Peyer's patch (tissue), 4 donors: ENCODE measurements around the gene SYNC.

Experiments
- POLR2A ChIP-seq, 2 donors: fragments of 450-650 bp; IDR thresholded peaks; one replicate each; pipeline ENCODE4 v1.5.1; 2017; ENCODE audit warnings: antibody characterized with exemption in 2 of 2, mild to moderate bottlenecking in 2 of 2, moderate library complexity in 2 of 2
- TF ChIP-seq, protein P1 (sequence below), 6 experiments: fragments of 450-650 bp in 4 of 6; fragments of 200-600 bp in 2 of 6; sonication (generic) in 1 of 6; IDR thresholded peaks; one replicate each; pipeline ENCODE4 v1.5.1; 2017 to 2019; ENCODE audit warnings: antibody characterized with exemption in 6 of 6, mild to moderate bottlenecking in 3 of 6, moderate library complexity in 1 of 6

DNA sequence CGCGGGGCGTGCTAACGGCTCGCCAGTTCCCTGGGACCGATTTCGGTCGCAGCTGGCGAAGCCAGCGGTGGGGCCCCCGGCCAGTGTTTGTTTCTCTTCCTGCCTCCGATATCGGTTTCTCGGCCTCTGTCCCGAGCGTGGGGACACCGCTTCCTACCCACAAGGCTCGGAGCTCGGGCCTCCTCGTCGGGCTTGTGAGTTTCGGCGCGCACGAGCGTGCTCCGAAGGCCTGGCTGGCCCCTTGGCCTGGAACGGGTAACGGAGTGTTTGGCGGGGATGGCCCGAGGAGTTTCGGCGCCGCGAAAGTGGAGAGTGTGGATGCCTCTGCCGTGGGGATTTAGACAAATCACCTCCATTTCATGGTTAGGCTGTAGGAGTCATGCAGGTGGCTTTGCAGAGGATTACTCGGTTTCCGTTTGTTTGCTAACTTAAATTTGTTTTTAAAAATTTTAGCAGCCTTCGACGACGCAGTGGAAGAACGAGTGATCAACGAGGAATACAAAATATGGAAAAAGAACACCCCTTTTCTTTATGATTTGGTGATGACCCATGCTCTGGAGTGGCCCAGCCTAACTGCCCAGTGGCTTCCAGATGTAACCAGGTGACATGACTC lies 51.0 kb downstream of the SYNC start:
- TF ChIP-seq, protein P1, sequence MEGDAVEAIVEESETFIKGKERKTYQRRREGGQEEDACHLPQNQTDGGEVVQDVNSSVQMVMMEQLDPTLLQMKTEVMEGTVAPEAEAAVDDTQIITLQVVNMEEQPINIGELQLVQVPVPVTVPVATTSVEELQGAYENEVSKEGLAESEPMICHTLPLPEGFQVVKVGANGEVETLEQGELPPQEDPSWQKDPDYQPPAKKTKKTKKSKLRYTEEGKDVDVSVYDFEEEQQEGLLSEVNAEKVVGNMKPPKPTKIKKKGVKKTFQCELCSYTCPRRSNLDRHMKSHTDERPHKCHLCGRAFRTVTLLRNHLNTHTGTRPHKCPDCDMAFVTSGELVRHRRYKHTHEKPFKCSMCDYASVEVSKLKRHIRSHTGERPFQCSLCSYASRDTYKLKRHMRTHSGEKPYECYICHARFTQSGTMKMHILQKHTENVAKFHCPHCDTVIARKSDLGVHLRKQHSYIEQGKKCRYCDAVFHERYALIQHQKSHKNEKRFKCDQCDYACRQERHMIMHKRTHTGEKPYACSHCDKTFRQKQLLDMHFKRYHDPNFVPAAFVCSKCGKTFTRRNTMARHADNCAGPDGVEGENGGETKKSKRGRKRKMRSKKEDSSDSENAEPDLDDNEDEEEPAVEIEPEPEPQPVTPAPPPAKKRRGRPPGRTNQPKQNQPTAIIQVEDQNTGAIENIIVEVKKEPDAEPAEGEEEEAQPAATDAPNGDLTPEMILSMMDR (IDR thresholded peaks at IDR 0.05): no peak
- TF ChIP-seq POLR2A (IDR thresholded peaks at IDR 0.05): no peak
